ENCODE results near the gene CTXN2. TPM values are rescaled to one million over a fixed set of nuclear protein-coding genes. Genes with fewer than 3 reads are reported as not detected.

Gene CTXN2
- total RNA-seq, 1 donor from 2014 or later, result not detected

DNA sequence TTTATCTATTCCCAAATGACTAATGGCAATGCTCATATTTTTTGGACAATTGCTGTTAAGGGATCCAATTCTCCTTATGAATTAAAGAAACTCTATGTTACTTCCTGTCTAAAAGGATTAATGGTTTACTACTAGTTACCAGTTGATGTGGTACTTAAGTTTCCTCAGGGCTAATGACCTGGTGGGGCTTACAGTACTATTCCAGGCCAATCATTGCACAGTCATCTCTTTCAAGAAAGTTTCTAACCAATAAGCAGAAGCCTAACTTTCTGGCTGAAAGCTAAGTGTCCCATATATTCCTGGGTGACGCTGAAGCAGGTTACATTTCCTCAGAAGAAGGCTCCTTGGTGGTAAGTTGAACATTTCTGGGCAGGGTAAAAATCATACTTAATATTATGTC, 14.5 kb downstream of the CTXN2 start, which contains the start of gene SLC12A1:
TSS of gene SLC12A1 (plus strand) at position 322 of the 400 bp plus-strand sequence. CDS start 1,418 bp downstream, outside the sequence.
- Mint-ChIP-seq H3K36me3 (no peaks in the 10 kb centered on the region), H3K27me3 (no peaks in the 10 kb centered on the region), H3K4me1 (ENCODE audit: unreplicated experiment) (no peaks in the 10 kb centered on the region), H3K4me3 (no peak within 1 kb of the TSS), H3K27ac (no peak within 1 kb of the TSS), H3K9me3 (no peaks in the 10 kb centered on the region)
- DNase-seq (ENCODE audit: extremely low spot score, unreplicated experiment), result no peak
- no peak for TF ChIP-seq CTCF (conservative IDR thresholded peaks at IDR 0.05)

GRCh38 chr15:48221261-48221660, 29.8 kb downstream of the CTXN2 start:
- no peak overlapping the region for H3K27ac Mint-ChIP-seq
- H3K4me1 Mint-ChIP-seq (ENCODE audit: unreplicated experiment), result peaks cover 5% of the 10 kb centered on the region
- H3K9me3 Mint-ChIP-seq, result no peaks in the 10 kb centered on the region
- TF ChIP-seq CTCF (conservative IDR thresholded peaks at IDR 0.05), result no peak
- H3K4me3 Mint-ChIP-seq, result no peak overlapping the region
- DNase-seq (ENCODE audit: extremely low spot score, unreplicated experiment), result no peak
- H3K36me3 Mint-ChIP-seq, result no peaks in the 10 kb centered on the region
- no peaks in the 10 kb centered on the region for H3K27me3 Mint-ChIP-seq

DNA sequence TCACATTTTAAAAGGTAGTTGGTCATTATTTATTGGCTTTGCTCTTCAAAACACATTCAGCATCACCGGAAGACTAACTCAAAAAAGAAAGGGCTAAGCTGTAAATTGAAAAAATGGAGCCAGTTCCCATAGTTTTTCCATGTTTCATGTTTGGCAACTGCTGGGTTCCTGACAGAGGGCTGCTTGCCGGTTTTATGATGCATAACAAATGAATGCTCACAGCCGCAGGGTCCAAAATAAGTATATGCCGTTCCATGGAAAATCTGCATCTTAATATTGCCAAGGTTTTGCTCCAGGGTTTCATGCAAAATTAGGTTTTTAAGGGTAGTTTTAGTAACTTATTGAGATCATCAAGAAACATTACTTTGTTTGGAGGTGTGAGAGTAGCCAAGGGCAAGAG, 30.4 kb downstream of the CTXN2 start:
- Mint-ChIP-seq H3K27me3 (no peaks in the 10 kb centered on the region), H3K36me3 (no peaks in the 10 kb centered on the region), H3K9me3 (no peaks in the 10 kb centered on the region), H3K27ac (no peak overlapping the region), H3K4me3 (no peak overlapping the region), H3K4me1 (ENCODE audit: unreplicated experiment) (peaks cover 8% of the 10 kb centered on the region)
- TF ChIP-seq CTCF (conservative IDR thresholded peaks at IDR 0.05), result no peak
- DNase-seq (ENCODE audit: extremely low spot score, unreplicated experiment), result no peak

DNA sequence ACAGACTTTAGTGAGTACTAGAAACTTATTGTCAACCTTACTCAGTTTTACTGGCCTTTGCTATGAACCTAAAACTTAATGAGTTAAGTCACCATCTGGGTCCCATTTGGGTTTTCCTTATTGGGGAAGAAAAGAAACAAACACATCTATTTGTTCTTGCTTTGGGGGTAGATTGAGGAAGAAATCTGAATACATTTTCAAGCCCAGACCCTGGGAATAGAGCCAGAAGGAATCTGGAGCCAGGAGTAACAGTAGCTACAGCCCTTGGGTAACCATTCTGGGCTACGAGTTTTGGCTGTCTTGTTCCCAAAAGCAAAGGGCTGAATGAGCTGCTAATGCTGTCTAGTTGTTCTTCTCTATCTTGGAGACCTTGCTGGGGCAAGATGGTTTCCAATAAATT, 31.2 kb downstream of the CTXN2 start:
- TF ChIP-seq CTCF (conservative IDR thresholded peaks at IDR 0.05), result no peak
- H3K4me1 Mint-ChIP-seq (ENCODE audit: unreplicated experiment), result peaks cover 8% of the 10 kb centered on the region
- no peaks in the 10 kb centered on the region for H3K27me3 Mint-ChIP-seq
- DNase-seq (ENCODE audit: extremely low spot score, unreplicated experiment), result no peak
- H3K27ac Mint-ChIP-seq, result no peak overlapping the region
- H3K9me3 Mint-ChIP-seq, result no peaks in the 10 kb centered on the region
- H3K4me3 Mint-ChIP-seq, result no peak overlapping the region
- H3K36me3 Mint-ChIP-seq, result no peaks in the 10 kb centered on the region

DNA sequence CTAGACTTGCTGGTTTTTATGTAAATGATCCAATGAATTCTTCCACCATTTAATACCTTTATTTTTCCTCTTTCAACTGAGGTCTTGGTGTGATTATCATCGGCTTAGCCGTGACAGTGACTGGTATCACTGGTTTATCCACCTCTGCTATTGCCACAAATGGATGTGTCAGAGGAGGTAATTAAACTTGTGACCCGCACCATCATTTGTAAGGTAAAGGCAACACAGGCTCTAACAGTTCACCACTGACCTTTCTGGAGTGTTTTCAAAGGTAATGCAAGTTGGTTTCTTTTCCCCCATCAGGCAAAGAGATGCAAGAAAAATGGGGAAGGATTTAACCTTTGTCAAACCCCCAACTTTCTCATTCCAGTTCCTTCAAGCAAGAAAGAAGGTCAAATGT, 34.3 kb downstream of the CTXN2 start:
- Mint-ChIP-seq H3K27me3 (no peaks in the 10 kb centered on the region), H3K4me1 (ENCODE audit: unreplicated experiment) (peaks cover 8% of the 10 kb centered on the region), H3K27ac (no peak overlapping the region), H3K4me3 (no peak overlapping the region), H3K9me3 (no peaks in the 10 kb centered on the region), H3K36me3 (no peaks in the 10 kb centered on the region)
- no peak for TF ChIP-seq CTCF (conservative IDR thresholded peaks at IDR 0.05)
- no peak for DNase-seq (ENCODE audit: extremely low spot score, unreplicated experiment)

DNA sequence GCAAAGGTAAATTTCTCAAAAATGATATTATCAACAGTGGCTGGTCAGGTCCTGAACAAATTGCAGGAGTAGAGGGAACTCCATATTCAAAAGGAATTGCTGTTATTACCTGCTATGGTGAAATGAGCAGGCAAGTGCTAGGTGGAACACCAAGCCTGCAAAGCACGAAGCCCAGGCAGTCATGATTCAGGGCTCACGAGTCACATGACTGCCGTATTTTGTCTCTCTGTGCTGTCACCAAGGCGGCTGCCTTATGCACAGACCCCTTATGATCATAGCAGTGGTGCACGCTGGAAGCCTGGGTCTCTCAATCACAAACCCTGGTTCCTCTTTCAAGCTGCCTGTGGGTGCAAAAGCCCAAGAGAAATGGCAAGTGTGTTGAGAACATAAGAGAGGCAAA, 39.0 kb downstream of the CTXN2 start:
- H3K36me3 Mint-ChIP-seq, result no peaks in the 10 kb centered on the region
- peaks cover 8% of the 10 kb centered on the region for H3K4me1 Mint-ChIP-seq (ENCODE audit: unreplicated experiment)
- H3K27ac Mint-ChIP-seq, result no peak overlapping the region
- H3K4me3 Mint-ChIP-seq, result no peak overlapping the region
- no peak for DNase-seq (ENCODE audit: extremely low spot score, unreplicated experiment)
- TF ChIP-seq CTCF (conservative IDR thresholded peaks at IDR 0.05), result no peak
- no peaks in the 10 kb centered on the region for H3K27me3 Mint-ChIP-seq
- H3K9me3 Mint-ChIP-seq, result no peaks in the 10 kb centered on the region
